ENCODE results near the gene IGSF6. TPM values are rescaled to one million over a fixed set of nuclear protein-coding genes. Genes with fewer than 3 reads are reported as not detected.

Gene IGSF6
- total and polyA plus RNA-seq, 2 of the 8 experiments (the other 6 are each of a cell fraction or from before 2014, with no cell fraction given), result not detected

DNA sequence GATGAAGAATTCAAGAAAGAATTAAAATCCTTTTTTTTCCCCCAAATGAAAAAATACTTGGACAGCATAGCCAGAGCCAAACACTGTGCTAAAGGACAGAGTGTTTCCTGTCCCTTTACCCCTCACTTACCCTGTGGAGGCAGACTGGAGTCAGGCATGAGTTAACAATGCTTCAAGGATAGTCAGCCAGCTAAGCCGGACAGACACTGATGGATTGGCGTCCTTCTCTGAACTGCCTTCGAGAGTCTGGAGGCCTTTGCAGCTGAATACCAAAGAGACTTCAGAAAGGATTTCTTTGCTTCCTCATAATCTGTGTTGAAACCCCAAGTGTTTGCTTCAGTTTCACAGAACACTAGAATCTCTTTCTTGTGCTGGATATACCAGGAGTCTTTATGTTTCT is 48.5 kb downstream of the IGSF6 start:
- Histone ChIP-seq H3K27me3 (replicated peaks in 1 of 4; ENCODE audit: control insufficient read depth in 3 of 4, extremely low read depth in 1 of 4, insufficient read depth in 3 of 4, low read length in 3 of 4) (no peaks in the 10 kb centered on the region), H2AK5ac (ENCODE audit: low read depth, low read length) (no peak overlapping the region), H3K4me1 (replicated peaks in 1 of 4; ENCODE audit: control insufficient read depth in 3 of 4, insufficient read depth in 4 of 4, low read length in 3 of 4) (peaks cover 0 to 12% (median 4%) of the 10 kb centered on the region in 4 experiments; a peak in 6 of 7 replicates), H3K79me1 (ENCODE audit: low read depth, low read length) (peaks cover 9% of the 10 kb centered on the region; the same call in 1 of the 2 replicates), H3K9me3 (ENCODE audit: insufficient read depth in 2 of 2, low read depth in 1 of 2, low read length in 1 of 2) (no peaks in the 10 kb centered on the region), H3K18ac (ENCODE audit: extremely low read depth, low read length) (no peak overlapping the region), H3K79me2 (ENCODE audit: control insufficient read depth in 1 of 2, insufficient read depth in 2 of 2, low read length in 2 of 2) (peaks cover 20 to 87% of the 10 kb centered on the region in 2 experiments), H3K23me2 (ENCODE audit: low read depth, low read length) (peaks cover 5% of the 10 kb centered on the region), H2BK15ac (ENCODE audit: low read length) (no peak overlapping the region), H3K4me2 (ENCODE audit: insufficient read depth in 1 of 2, low read depth in 2 of 2, low read length in 2 of 2) (no peak overlapping the region), H3K4me3 (ENCODE audit: extremely low read depth in 1 of 4, insufficient read depth in 2 of 4, low read depth in 3 of 4, low read length in 4 of 4) (no peak overlapping the region), H3K14ac (ENCODE audit: insufficient read length) (no peak overlapping the region), H3K27ac (ENCODE audit: low read depth, low read length) (no peak overlapping the region), H3K56ac (replicated peaks; ENCODE audit: insufficient read length, low read depth, low read length) (no peak overlapping the region), H3K23ac (ENCODE audit: insufficient read length) (no peak overlapping the region), H4K20me1 (replicated peaks in 1 of 2; ENCODE audit: control insufficient read depth in 1 of 2, insufficient read depth in 2 of 2, low read length in 2 of 2) (peaks cover 7 to 15% of the 10 kb centered on the region in 2 experiments), H2AFZ (ENCODE audit: low read length) (no peak overlapping the region), H3K9ac (replicated peaks in 1 of 4; ENCODE audit: extremely low read depth in 1 of 4, low read depth in 3 of 4, low read length in 3 of 4) (no peak overlapping the region), H3K36me3 (ENCODE audit: control insufficient read depth in 2 of 4, insufficient read depth in 4 of 4, low read length in 3 of 4) (no peaks in the 10 kb centered on the region), H2BK12ac (ENCODE audit: low read depth, low read length) (no peak overlapping the region), H4K91ac (replicated peaks; ENCODE audit: insufficient read length, low read length) (no peak overlapping the region), H2BK5ac (ENCODE audit: low read depth, low read length) (no peak overlapping the region), H4K5ac (ENCODE audit: insufficient read length, low read depth, low read length) (no peak overlapping the region), H2BK20ac (ENCODE audit: low read length) (no peak overlapping the region), H2BK120ac (replicated peaks; ENCODE audit: low read depth, low read length) (no peak overlapping the region), H3K4ac (replicated peaks; ENCODE audit: insufficient read length, low read depth, low read length) (no peak overlapping the region), H4K8ac (ENCODE audit: extremely low read depth, insufficient read depth, low read length) (no peak overlapping the region)
- ChIA-PET CTCF (ENCODE audit: partially characterized antibody) (interaction anchor here (1.0 to 3.5 kb wide), 4 partner anchors 10 to 106 kb away, joined by 3 to 20 read pairs (median 9); no protein-coding TSS in a partner anchor), POLR2A (ENCODE audit: partially characterized antibody) (interaction anchor here (1.2 to 1.6 kb wide), 2 partner anchors 9 to 14 kb away, joined by 4 to 5 read pairs; no protein-coding TSS in a partner anchor)
- WGBS, 2 experiments (ENCODE audit: extremely low coverage in 1 of 2, insufficient coverage in 1 of 2, insufficient read length in 1 of 2, insufficient replicate concordance in 2 of 2, low coverage in 1 of 2, low lambda C conversion rate in 2 of 2, missing lambda C conversion rate in 1 of 2), result 93% methylated on average over 3 of the region's 3 CpGs; no CpG with 5 or more reads in 1 of the 2 experiments
- no peak for DNase-seq (ENCODE audit: low read depth in 1 of 2, low spot score in 2 of 2)
- FAIRE-seq, result no peak
- TF ChIP-seq CHD2 (IDR thresholded peaks at IDR 0.05; ENCODE audit: low read length), result no peak
- no peak for TF ChIP-seq POLR2AphosphoS5 (IDR thresholded peaks at IDR 0.05; ENCODE audit: low read depth, low read length)
- no peak for TF ChIP-seq RNF2 (IDR thresholded peaks at IDR 0.05; ENCODE audit: borderline replicate concordance, low read depth, low read length, missing control alignments, poor library complexity, severe bottlenecking)
- no peak for TF ChIP-seq NANOG (IDR thresholded peaks at IDR 0.05; ENCODE audit: insufficient read depth, low read depth, low read length, poor library complexity, severe bottlenecking)
- TF ChIP-seq SIX5 (IDR thresholded peaks at IDR 0.05; ENCODE audit: low read depth, low read length), result no peak
- TF ChIP-seq MAFK (IDR thresholded peaks at IDR 0.05; ENCODE audit: low read depth, low read length), result no peak
- TF ChIP-seq SP2 (IDR thresholded peaks at IDR 0.05; ENCODE audit: low read length), result no peak
- no peak for TF ChIP-seq SP1 (IDR thresholded peaks at IDR 0.05; ENCODE audit: low read depth, low read length)
- TF ChIP-seq GTF2F1 (IDR thresholded peaks at IDR 0.05; ENCODE audit: borderline replicate concordance, low read depth, low read length), result no peak
- TF ChIP-seq CTBP2 (IDR thresholded peaks at IDR 0.05; ENCODE audit: borderline replicate concordance, insufficient read depth, insufficient read length, low read length), result no peak
- TF ChIP-seq CEBPB (IDR thresholded peaks at IDR 0.05; ENCODE audit: low read depth, low read length), result no peak
- no peak for TF ChIP-seq PHF8 (conservative IDR thresholded peaks at IDR 0.05; ENCODE audit: low read depth, low read length)
- no peak for TF ChIP-seq RXRA (IDR thresholded peaks at IDR 0.05; ENCODE audit: insufficient read depth, low read depth, low read length)
